Epithelial cell of esophagus (primary cell): Measurements from ENCODE around the gene WFDC9.
"Not testable (repeated sequence)": the region's sequence is repeated elsewhere in the genome, so short reads cannot be mapped to it uniquely, and the experiment has no call there.

Source experiments
- DNase-seq: peaks from one replicate; pipeline ENCODE4 v3.0.0; 2010; ENCODE audit warnings: low read depth
- H3K4me3 ChIP-seq: 2 replicates; pipeline ENCODE4 v1.5.1; 2011; ENCODE audit warnings: mild to moderate bottlenecking, low read length, control low read depth
- CTCF ChIP-seq: IDR thresholded peaks from 2 replicates; pipeline ENCODE4 v1.5.1; 2011; ENCODE audit warnings: low read depth, mild to moderate bottlenecking, low read length, control low read depth, inconsistent platforms; ENCODE audit not compliant: insufficient read depth; ENCODE audit errors: missing control alignments

Gene WFDC9

GRCh38 chr20:45578231-45578630 lies 52.9 kb downstream of the WFDC9 start:
- DNase-seq, result no peak
- H3K4me3 ChIP-seq, result no peak overlapping the region
- no peak for TF ChIP-seq CTCF

GRCh38 chr20:45576995-45577394 lies 54.1 kb downstream of the WFDC9 start:
- DNase-seq, result no peak

GRCh38 chr20:45575931-45576330 lies 55.2 kb downstream of the WFDC9 start:
- TF ChIP-seq CTCF, result no peak
- no peak overlapping the region for H3K4me3 ChIP-seq
- DNase-seq, result no peak

More at GRCh38 chr20:45576995-45577394, 54.1 kb downstream of the WFDC9 start:
- H3K4me3 ChIP-seq, result no peak overlapping the region
- no peak for TF ChIP-seq CTCF

GRCh38 chr20:45569650-45570049 lies 61.4 kb downstream of the WFDC9 start:
- DNase-seq, result not testable (repeated sequence)

GRCh38 chr20:45564760-45565276 lies 66.3 kb downstream of the WFDC9 start:
- TF ChIP-seq CTCF, result no peak
- no peak for DNase-seq
- H3K4me3 ChIP-seq, result no peak overlapping the region

More at GRCh38 chr20:45569650-45570049, 61.4 kb downstream of the WFDC9 start:
- H3K4me3 ChIP-seq, result not testable (repeated sequence)
